ENCODE results near the gene ELMO2.

Gene ELMO2

GRCh38 chr20:46416839-46417238 is 10.4 kb upstream of the ELMO2 start:
- no peak overlapping the region for H3K4me3 ChIP-seq (ENCODE audit: low read length)
- TF ChIP-seq CTCF (conservative IDR thresholded peaks at IDR 0.05; ENCODE audit: low read length): no peak
- no peak for DNase-seq (ENCODE audit: low read depth)

- TF ChIP-seq CTCF (conservative IDR thresholded peaks at IDR 0.05; ENCODE audit: low read length): no peak
- no peak overlapping the region for H3K4me3 ChIP-seq (ENCODE audit: low read length)
- DNase-seq (ENCODE audit: low read depth): no peak
Observed at GRCh38 chr20:46416421-46416820, 10.0 kb upstream of the ELMO2 start.

- TF ChIP-seq CTCF (conservative IDR thresholded peaks at IDR 0.05; ENCODE audit: low read length): no peak
- DNase-seq (ENCODE audit: low read depth): no peak
- H3K4me3 ChIP-seq (ENCODE audit: low read length): no peak overlapping the region
Observed at GRCh38 chr20:46415773-46416172, 9.4 kb upstream of the ELMO2 start.

- no peak overlapping the region for H3K4me3 ChIP-seq (ENCODE audit: low read length)
- no peak for DNase-seq (ENCODE audit: low read depth)
- no peak for TF ChIP-seq CTCF (conservative IDR thresholded peaks at IDR 0.05; ENCODE audit: low read length)
Observed at GRCh38 chr20:46414608-46415007, 8.2 kb upstream of the ELMO2 start.

GRCh38 chr20:46411637-46412036 is 5.2 kb upstream of the ELMO2 start:
- TF ChIP-seq CTCF (conservative IDR thresholded peaks at IDR 0.05; ENCODE audit: low read length): no peak
- no peak overlapping the region for H3K4me3 ChIP-seq (ENCODE audit: low read length)
- DNase-seq (ENCODE audit: low read depth): no peak

- H3K4me3 ChIP-seq (ENCODE audit: low read length): no peak overlapping the region
- no peak for DNase-seq (ENCODE audit: low read depth)
- TF ChIP-seq CTCF (conservative IDR thresholded peaks at IDR 0.05; ENCODE audit: low read length): no peak
Observed at GRCh38 chr20:46408281-46408731, 1.9 kb upstream of the ELMO2 start.

- H3K4me3 ChIP-seq (ENCODE audit: low read length): no peak overlapping the region
- no peak for TF ChIP-seq CTCF (conservative IDR thresholded peaks at IDR 0.05; ENCODE audit: low read length)
- DNase-seq (ENCODE audit: low read depth): no peak
Observed at GRCh38 chr20:46407671-46407996, 1.2 kb upstream of the ELMO2 start.

Measured in AG10803 (cell line).